Gastrocnemius medialis (tissue), 4 donors: ENCODE measurements around the gene ZNF566. TPM values are rescaled to one million over a fixed set of nuclear protein-coding genes. Genes with fewer than 3 reads are reported as not detected.

Experiments
- ATAC-seq, 2 donors: fragments of 150-250 bp; one replicate each; pipeline ENCODE4 v1.9.1; 2016
- DNase-seq, 2 donors: peaks; one replicate each; pipeline ENCODE4 v3.0.0-alpha.2; 2019
- H3K27ac ChIP-seq, 4 donors: fragments of 200-600 bp; sonication (generic); 1 replicate in 1 of 4; 2 replicates in 3 of 4; pipeline ENCODE4 v1.5.1; 2016 to 2018; ENCODE audit warnings: mild to moderate bottlenecking in 2 of 4, moderate library complexity in 1 of 4
- H3K27me3 ChIP-seq, 3 donors: fragments of 200-600 bp; sonication (generic) in 2 of 3; 1 replicate in 1 of 3; 2 replicates in 2 of 3; pipeline versions ENCODE4 v1.5.1 to v1.6.0; 2016 to 2019; ENCODE audit warnings: mild to moderate bottlenecking in 1 of 3, moderate library complexity in 1 of 3
- H3K36me3 ChIP-seq, 2 donors: fragments of 200-600 bp; sonication (generic) in 1 of 2; one replicate each; pipeline ENCODE4 v1.5.1; 2017 to 2018
- H3K4me1 ChIP-seq, 2 donors: fragments of 200-600 bp; sonication (generic) in 1 of 2; one replicate each; pipeline ENCODE4 v1.5.1; 2016 to 2017; ENCODE audit warnings: mild to moderate bottlenecking in 2 of 2
- H3K4me3 ChIP-seq, 4 donors: fragments of 200-600 bp; sonication (generic) in 3 of 4; 1 replicate in 1 of 4; 2 replicates in 3 of 4; pipeline ENCODE4 v1.5.1; 2016 to 2019; ENCODE audit warnings: mild to moderate bottlenecking in 2 of 4
- H3K9me3 ChIP-seq, 3 donors: fragments of 200-600 bp; sonication (generic) in 2 of 3; 1 replicate in 1 of 3; 2 replicates in 2 of 3; pipeline ENCODE4 v1.5.1; 2016 to 2019
- CTCF ChIP-seq, 5 experiments: fragments of 450-650 bp in 3 of 5; fragments of 200-600 bp in 2 of 5; sonication (generic) in 2 of 5; IDR thresholded peaks in 4 of 5; conservative IDR thresholded peaks in 1 of 5; 1 replicate in 4 of 5; 2 replicates in 1 of 5; pipeline ENCODE4 v1.5.1; 2016 to 2019; ENCODE audit warnings: antibody characterized with exemption in 5 of 5, mild to moderate bottlenecking in 3 of 5, moderate library complexity in 3 of 5
- POLR2A ChIP-seq, 2 donors: fragments of 450-650 bp; IDR thresholded peaks; one replicate each; pipeline ENCODE4 v1.6.1; 2017; ENCODE audit warnings: antibody characterized with exemption in 2 of 2, mild to moderate bottlenecking in 2 of 2, moderate library complexity in 2 of 2
- in situ Hi-C, 4 donors: fragments of 200-750 bp; cut with MboI; loops; one replicate each; pipeline versions ENCODE4 v1.15.0 to v1.8.0; 2017; ENCODE audit warnings: low sequenced_read_pairs in 4 of 4
- intact Hi-C: fragments of 100-400 bp; cut with DNase I; formaldehyde crosslinking; loops from one replicate; pipeline ENCODE4 v1.15.1; 2023; ENCODE audit warnings: low total_unique reads
- total RNA-seq, 4 donors: library from RNA; depleted of rRNA; stranded (reverse); fragments of >200 nt; gene quantifications; one replicate each; pipeline versions ENCODE4 v1.1.0 to v1.2.3, GENCODE V29; 2016

ZNF566 gene
- total RNA-seq, 4 donors from 2014 or later: 4.1 to 8.3 (median 5.9) TPM

GRCh38 chr19:36527341-36527740, 38.0 kb upstream of the ZNF566 start:
- Histone ChIP-seq H3K27ac (peak overlapping the region; percentile 83 to 94 (median 90)), H3K36me3 (peaks cover 0 to 42% of the 10 kb centered on the region in 2 donors), H3K4me1 (peaks cover 16 to 17% of the 10 kb centered on the region in 2 donors), H3K27me3 (no peaks in the 10 kb centered on the region), H3K9me3 (peaks cover 2 to 30% (median 10%) of the 10 kb centered on the region in 3 donors), H3K4me3 (peak overlapping the region; percentile 71 to 83 (median 80))
- TF ChIP-seq POLR2A (IDR thresholded peaks at IDR 0.05) (no peak), CTCF (IDR thresholded peaks at IDR 0.05 in 4 of 5, conservative IDR thresholded peaks at IDR 0.05 in 1 of 5) (no peak)
- intact Hi-C loops: no loop called here
- DNase-seq: no peak
- in situ Hi-C loops: no loop called here
- no peak for ATAC-seq

- no peak for TF ChIP-seq POLR2A (IDR thresholded peaks at IDR 0.05)
- no peak for TF ChIP-seq CTCF (IDR thresholded peaks at IDR 0.05 in 4 of 5, conservative IDR thresholded peaks at IDR 0.05 in 1 of 5)
- Histone ChIP-seq H3K36me3 (peaks cover 0 to 50% of the 10 kb centered on the region in 2 donors), H3K9me3 (peaks cover 8 to 36% (median 16%) of the 10 kb centered on the region in 3 donors), H3K27ac (no peak overlapping the region), H3K4me3 (peak overlapping the region in 1 of 4 donors; percentile 71), H3K4me1 (peaks cover 16 to 17% of the 10 kb centered on the region in 2 donors), H3K27me3 (no peaks in the 10 kb centered on the region)
- no peak for DNase-seq
- in situ Hi-C loops: no loop called here
- ATAC-seq: no peak
- intact Hi-C loops: no loop called here
These were observed 37.2 kb upstream of the ZNF566 start for GRCh38 chr19:36526581-36526980.

GRCh38 chr19:36524617-36525016, 35.3 kb upstream of the ZNF566 start:
- DNase-seq (no peak), ATAC-seq (no peak)
- Histone ChIP-seq H3K27ac (no peak overlapping the region), H3K27me3 (no peaks in the 10 kb centered on the region), H3K4me3 (peak overlapping the region in 1 of 4 donors; percentile 2), H3K9me3 (peaks cover 11 to 52% (median 19%) of the 10 kb centered on the region in 3 donors), H3K36me3 (peaks cover 0 to 68% of the 10 kb centered on the region in 2 donors), H3K4me1 (peaks cover 16 to 17% of the 10 kb centered on the region in 2 donors)
- intact Hi-C loops (loop anchor here (2.0 kb wide), 1 partner anchor 554 kb away; the partner anchor contains the start of gene ZNF420), in situ Hi-C loops (no loop called here)
- no peak for TF ChIP-seq CTCF (IDR thresholded peaks at IDR 0.05 in 4 of 5, conservative IDR thresholded peaks at IDR 0.05 in 1 of 5)
- no peak for TF ChIP-seq POLR2A (IDR thresholded peaks at IDR 0.05)

GRCh38 chr19:36514012-36514612, 24.8 kb upstream of the ZNF566 start:
- Histone ChIP-seq H3K4me3 (peak overlapping the region in 1 of 4 donors; percentile 17), H3K9me3 (peaks cover 17 to 72% (median 55%) of the 10 kb centered on the region in 3 donors), H3K36me3 (peaks cover 22 to 82% of the 10 kb centered on the region in 2 donors), H3K27ac (no peak overlapping the region), H3K27me3 (no peaks in the 10 kb centered on the region), H3K4me1 (no peaks in the 10 kb centered on the region)
- intact Hi-C loops (no loop called here), in situ Hi-C loops (no loop called here)
- ATAC-seq (no peak), DNase-seq (no peak)
- TF ChIP-seq POLR2A (IDR thresholded peaks at IDR 0.05) (no peak), CTCF (IDR thresholded peaks at IDR 0.05 in 4 of 5, conservative IDR thresholded peaks at IDR 0.05 in 1 of 5) (no peak)
